ENCODE measurements around the gene PTCSC3. TPM values are rescaled to one million over a fixed set of nuclear protein-coding genes. Genes with fewer than 3 reads are reported as not detected.

Gene PTCSC3
- total RNA-seq, 1 donor from 2014 or later = not detected

GRCh38 chr14:36087411-36087810 is 89.1 kb downstream of the PTCSC3 start:
- Histone ChIP-seq H3K79me2 (ENCODE audit: low read depth) (no peaks in the 10 kb centered on the region), H3K4me3 (no peak overlapping the region), H2AFZ (replicated peaks) (no peak overlapping the region), H3K4me1 (no peaks in the 10 kb centered on the region), H3K4me2 (no peak overlapping the region), H3F3A (ENCODE audit: low read depth) (no peaks in the 10 kb centered on the region), H3K27ac (no peak overlapping the region), H3K27me3 (peaks cover 26% of the 10 kb centered on the region), H3K9me3 (ENCODE audit: low read depth) (no peaks in the 10 kb centered on the region), H3K36me3 (no peaks in the 10 kb centered on the region), H3K9ac (no peak overlapping the region), H4K20me1 (ENCODE audit: low read depth) (no peaks in the 10 kb centered on the region)
- Mint-ChIP-seq H3K4me3 (no peak overlapping the region), H3K9me3 (no peaks in the 10 kb centered on the region), H3K36me3 (no peaks in the 10 kb centered on the region), H3K27ac (no peak overlapping the region), H3K27me3 (ENCODE audit: insufficient read depth, low read depth) (peaks cover 2% of the 10 kb centered on the region), H3K4me1 (no peaks in the 10 kb centered on the region)
- TF ChIP-seq CTCF (IDR thresholded peaks at IDR 0.05) (no peak), EZH2phosphoT487 (IDR thresholded peaks at IDR 0.05) (no peak), EZH2 (IDR thresholded peaks at IDR 0.05) (no peak)
- DNase-seq (ENCODE audit: low spot score) = no peak

GRCh38 chr14:36086629-36087395 is 89.7 kb downstream of the PTCSC3 start:
- Histone ChIP-seq H3K27ac (no peak overlapping the region), H3K27me3 (peaks cover 26% of the 10 kb centered on the region), H3K9me3 (ENCODE audit: low read depth) (no peaks in the 10 kb centered on the region), H3K4me3 (no peak overlapping the region), H4K20me1 (ENCODE audit: low read depth) (no peaks in the 10 kb centered on the region), H3K4me1 (no peaks in the 10 kb centered on the region), H3K79me2 (ENCODE audit: low read depth) (no peaks in the 10 kb centered on the region), H3F3A (ENCODE audit: low read depth) (no peaks in the 10 kb centered on the region), H2AFZ (replicated peaks) (no peak overlapping the region), H3K36me3 (no peaks in the 10 kb centered on the region), H3K9ac (no peak overlapping the region), H3K4me2 (no peak overlapping the region)
- H3K9me3 Mint-ChIP-seq = no peaks in the 10 kb centered on the region
- no peak for TF ChIP-seq EZH2phosphoT487 (IDR thresholded peaks at IDR 0.05)
- TF ChIP-seq EZH2 (IDR thresholded peaks at IDR 0.05) = no peak
- no peak for TF ChIP-seq CTCF (IDR thresholded peaks at IDR 0.05)
- H3K4me1 Mint-ChIP-seq = no peaks in the 10 kb centered on the region
- peaks cover 2% of the 10 kb centered on the region for H3K27me3 Mint-ChIP-seq (ENCODE audit: insufficient read depth, low read depth)
- DNase-seq (ENCODE audit: low spot score) = no peak
- H3K36me3 Mint-ChIP-seq = no peaks in the 10 kb centered on the region
- H3K27ac Mint-ChIP-seq = no peak overlapping the region
- H3K4me3 Mint-ChIP-seq = no peak overlapping the region

DNA sequence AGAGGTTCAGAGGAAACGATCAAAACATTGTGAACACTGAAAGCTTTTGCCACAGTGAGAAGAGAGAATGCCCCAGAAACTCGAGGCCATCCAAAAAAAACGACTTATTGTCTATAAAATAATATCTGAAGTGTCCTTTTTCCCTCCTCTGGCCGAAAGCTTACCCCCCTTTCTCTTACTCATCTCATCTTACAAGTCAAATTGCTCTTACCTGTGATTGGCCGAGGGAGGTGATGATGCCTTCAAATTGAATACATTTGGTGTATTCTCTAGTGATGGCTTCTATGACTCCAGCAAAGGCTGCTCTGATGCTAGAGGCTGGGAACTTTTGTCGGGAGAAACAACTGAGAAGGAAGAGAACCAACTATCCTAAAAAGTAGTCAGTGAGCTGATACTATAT is 90.7 kb downstream of the PTCSC3 start:
- H3K9me3 Mint-ChIP-seq = no peaks in the 10 kb centered on the region
- peaks cover 2% of the 10 kb centered on the region for H3K27me3 Mint-ChIP-seq (ENCODE audit: insufficient read depth, low read depth)

More for the DNA sequence above, 90.7 kb downstream of the PTCSC3 start:
- no peaks in the 10 kb centered on the region for H3K36me3 Mint-ChIP-seq
- Histone ChIP-seq H2AFZ (replicated peaks) (peak overlapping the region; percentile 42), H3K36me3 (no peaks in the 10 kb centered on the region), H3K4me2 (no peak overlapping the region), H3K79me2 (ENCODE audit: low read depth) (no peaks in the 10 kb centered on the region), H4K20me1 (ENCODE audit: low read depth) (no peaks in the 10 kb centered on the region), H3K4me3 (no peak overlapping the region), H3K4me1 (no peaks in the 10 kb centered on the region), H3K9me3 (ENCODE audit: low read depth) (no peaks in the 10 kb centered on the region), H3F3A (ENCODE audit: low read depth) (no peaks in the 10 kb centered on the region), H3K9ac (no peak overlapping the region), H3K27me3 (peaks cover 26% of the 10 kb centered on the region), H3K27ac (no peak overlapping the region)
- no peak for DNase-seq (ENCODE audit: low spot score)
- TF ChIP-seq CTCF (IDR thresholded peaks at IDR 0.05) (no peak), EZH2phosphoT487 (IDR thresholded peaks at IDR 0.05) (no peak)
- H3K27ac Mint-ChIP-seq = no peak overlapping the region
- H3K4me3 Mint-ChIP-seq = no peak overlapping the region
- H3K4me1 Mint-ChIP-seq = no peaks in the 10 kb centered on the region

Other genes with a start within 250 kb of the PTCSC3 start
- gene MBIP, start 143.9 kb upstream of the PTCSC3 start, total RNA-seq (ENCODE audit: low replicate concordance) = 33.2 and 49.7 TPM in 2 replicates